ENCODE results near the gene PODNL1. TPM values are rescaled to one million over a fixed set of nuclear protein-coding genes. Genes with fewer than 3 reads are reported as not detected.

PODNL1 gene
- total and polyA plus RNA-seq, 2 of the 8 experiments (the other 6 are each of a cell fraction or from before 2014, with no cell fraction given) = 1.0 to 1.5 TPM

DNA sequence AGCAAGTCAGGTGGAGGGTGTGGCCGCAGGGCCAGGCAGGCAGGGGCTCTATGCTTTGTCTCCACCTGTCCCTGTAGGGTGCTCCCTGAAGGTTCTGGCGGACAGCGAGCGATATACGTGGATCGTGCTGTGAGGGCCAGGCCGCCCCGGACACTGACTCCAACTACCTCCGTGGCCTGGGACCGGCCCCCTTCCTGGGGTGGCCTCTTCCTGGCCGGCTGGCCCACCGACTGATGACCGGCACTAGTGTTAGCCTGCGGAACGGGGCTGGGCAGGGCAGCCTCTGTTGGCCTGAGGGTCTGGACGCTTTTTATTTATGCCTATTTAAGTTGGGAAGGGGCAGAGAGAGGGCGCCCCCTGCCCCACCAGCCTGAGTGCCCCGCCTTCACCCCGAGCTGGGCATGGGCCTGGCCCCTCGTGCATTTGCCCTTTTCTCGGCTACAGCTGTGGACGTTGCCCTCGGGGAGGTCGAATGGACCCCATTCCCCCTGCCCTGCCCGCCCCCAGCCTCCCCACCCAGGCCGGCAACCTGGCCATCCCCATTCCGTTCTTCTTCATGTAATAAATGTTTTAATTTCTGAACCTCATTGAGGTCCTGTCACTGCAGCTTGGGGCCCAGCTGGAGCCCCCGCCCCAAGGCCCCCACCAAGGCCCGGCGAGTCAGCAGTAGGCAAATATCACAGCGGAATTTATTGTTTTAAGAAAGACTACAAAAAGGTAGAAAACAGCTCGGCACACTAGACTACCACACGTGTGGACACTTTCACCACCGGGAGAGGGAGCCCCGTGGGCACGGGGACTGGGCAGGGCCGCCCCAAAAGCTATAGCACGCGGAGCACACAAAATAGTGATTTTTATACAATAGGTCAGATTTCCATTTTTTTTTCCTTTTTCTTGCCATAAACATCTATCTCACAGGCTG is 22.9 kb upstream of the PODNL1 start:
- no peaks in the 10 kb centered on the region for H3K79me2 ChIP-seq (ENCODE audit: control insufficient read depth in 1 of 2, insufficient read depth in 2 of 2, low read length in 2 of 2)
- POLR2A ChIA-PET (ENCODE audit: partially characterized antibody) = interaction anchor here (0.6 to 4.8 kb wide), 25 partner anchors 8 to 1022 kb away, joined by 3 to 48 read pairs (median 5); partner anchors contain the start of genes BRME1, DCAF15, IL27RA and RFX1
- H4K20me1 ChIP-seq (replicated peaks in 1 of 2; ENCODE audit: control insufficient read depth in 1 of 2, insufficient read depth in 2 of 2, low read length in 2 of 2) = peaks cover 0 to 7% of the 10 kb centered on the region in 2 experiments
- H2BK12ac ChIP-seq (ENCODE audit: low read depth, low read length) = no peak overlapping the region
- TF ChIP-seq RXRA (IDR thresholded peaks at IDR 0.05; ENCODE audit: insufficient read depth, low read depth, low read length) = no peak
- TF ChIP-seq, protein P1, sequence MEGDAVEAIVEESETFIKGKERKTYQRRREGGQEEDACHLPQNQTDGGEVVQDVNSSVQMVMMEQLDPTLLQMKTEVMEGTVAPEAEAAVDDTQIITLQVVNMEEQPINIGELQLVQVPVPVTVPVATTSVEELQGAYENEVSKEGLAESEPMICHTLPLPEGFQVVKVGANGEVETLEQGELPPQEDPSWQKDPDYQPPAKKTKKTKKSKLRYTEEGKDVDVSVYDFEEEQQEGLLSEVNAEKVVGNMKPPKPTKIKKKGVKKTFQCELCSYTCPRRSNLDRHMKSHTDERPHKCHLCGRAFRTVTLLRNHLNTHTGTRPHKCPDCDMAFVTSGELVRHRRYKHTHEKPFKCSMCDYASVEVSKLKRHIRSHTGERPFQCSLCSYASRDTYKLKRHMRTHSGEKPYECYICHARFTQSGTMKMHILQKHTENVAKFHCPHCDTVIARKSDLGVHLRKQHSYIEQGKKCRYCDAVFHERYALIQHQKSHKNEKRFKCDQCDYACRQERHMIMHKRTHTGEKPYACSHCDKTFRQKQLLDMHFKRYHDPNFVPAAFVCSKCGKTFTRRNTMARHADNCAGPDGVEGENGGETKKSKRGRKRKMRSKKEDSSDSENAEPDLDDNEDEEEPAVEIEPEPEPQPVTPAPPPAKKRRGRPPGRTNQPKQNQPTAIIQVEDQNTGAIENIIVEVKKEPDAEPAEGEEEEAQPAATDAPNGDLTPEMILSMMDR (IDR thresholded peaks at IDR 0.05; ENCODE audit: control extremely low read depth in 1 of 3, insufficient read depth in 1 of 3, low read depth in 1 of 3, low read length in 3 of 3) = peak in 2 of 3 experiments; percentile 6 to 12; a peak in 3 of 4 replicates
- no peak; a peak in 1 of 3 replicates for TF ChIP-seq POLR2A (IDR thresholded peaks at IDR 0.05; ENCODE audit: control extremely low read depth in 1 of 2, low read depth in 2 of 2, low read length in 2 of 2)
- H3K14ac ChIP-seq (ENCODE audit: insufficient read length) = no peak overlapping the region
- H3K27ac ChIP-seq (ENCODE audit: low read depth, low read length) = no peak overlapping the region
- no peak overlapping the region; the same call in 1 of the 2 replicates for H2AK5ac ChIP-seq (ENCODE audit: low read depth, low read length)
- DNase-seq (ENCODE audit: low read depth in 1 of 2, low spot score in 2 of 2) (no peak), FAIRE-seq (no peak)
- CTCF ChIA-PET (ENCODE audit: partially characterized antibody) = interaction anchor here (0.6 to 7.8 kb wide), 28 partner anchors 7 to 138 kb away, joined by 3 to 77 read pairs (median 5); partner anchors contain the start of genes IL27RA and PODNL1
- no peak overlapping the region for H4K5ac ChIP-seq (ENCODE audit: insufficient read length, low read depth, low read length)
- H4K91ac ChIP-seq (replicated peaks; ENCODE audit: insufficient read length, low read length) = no peak overlapping the region
- H3K36me3 ChIP-seq (ENCODE audit: control insufficient read depth in 2 of 4, insufficient read depth in 4 of 4, low read length in 3 of 4) = peaks cover 10 to 37% (median 31%) of the 10 kb centered on the region in 4 experiments; a peak in 6 of 8 replicates
- 0 out of 2 replicates have a peak overlapping the region, but pooled peaks have one; percentile 35 for H2BK5ac ChIP-seq (ENCODE audit: low read depth, low read length)
- H3K4me2 ChIP-seq (ENCODE audit: insufficient read depth in 1 of 2, low read depth in 2 of 2, low read length in 2 of 2) = peak overlapping the region; percentile 66 to 98; a peak in 3 of 4 replicates
- peaks cover 13% of the 10 kb centered on the region; the same call in 1 of the 2 replicates for H3K23me2 ChIP-seq (ENCODE audit: low read depth, low read length)
- peak overlapping the region in 1 of 4 experiments; percentile 66; a peak in 2 of 8 replicates for H3K4me3 ChIP-seq (ENCODE audit: extremely low read depth in 1 of 4, insufficient read depth in 2 of 4, low read depth in 3 of 4, low read length in 4 of 4)
- no peak overlapping the region for H3K23ac ChIP-seq (ENCODE audit: insufficient read length)
- no peaks in the 10 kb centered on the region; the same call in 1 of the 2 replicates for H3K79me1 ChIP-seq (ENCODE audit: low read depth, low read length)
- no peak overlapping the region; the same call in 1 of the 2 replicates for H3K18ac ChIP-seq (ENCODE audit: extremely low read depth, low read length)
- no peaks in the 10 kb centered on the region for H3K9me3 ChIP-seq (ENCODE audit: insufficient read depth in 2 of 2, low read depth in 1 of 2, low read length in 1 of 2)
- no peak overlapping the region for H2BK120ac ChIP-seq (replicated peaks; ENCODE audit: low read depth, low read length)
- peaks cover 0 to 9% (median 4%) of the 10 kb centered on the region in 4 experiments; a peak in 4 of 7 replicates for H3K4me1 ChIP-seq (replicated peaks in 1 of 4; ENCODE audit: control insufficient read depth in 3 of 4, insufficient read depth in 4 of 4, low read length in 3 of 4)
- no peak overlapping the region; the same call in 1 of the 2 replicates for H4K8ac ChIP-seq (ENCODE audit: extremely low read depth, insufficient read depth, low read length)
- no peak overlapping the region for H3K4ac ChIP-seq (replicated peaks; ENCODE audit: insufficient read length, low read depth, low read length)
- no peak overlapping the region for H3K9ac ChIP-seq (replicated peaks in 1 of 4; ENCODE audit: extremely low read depth in 1 of 4, low read depth in 3 of 4, low read length in 3 of 4)
- H3K56ac ChIP-seq (replicated peaks; ENCODE audit: insufficient read length, low read depth, low read length) = no peak overlapping the region
- peaks cover 0 to 4% (median 0%) of the 10 kb centered on the region in 4 experiments; a peak in 2 of 7 replicates for H3K27me3 ChIP-seq (replicated peaks in 1 of 4; ENCODE audit: control insufficient read depth in 3 of 4, extremely low read depth in 1 of 4, insufficient read depth in 3 of 4, low read length in 3 of 4)
- H2BK20ac ChIP-seq (ENCODE audit: low read length) = no peak overlapping the region
- H2AFZ ChIP-seq (ENCODE audit: low read length) = no peak overlapping the region
- H2BK15ac ChIP-seq (ENCODE audit: low read length) = no peak overlapping the region
- WGBS, 2 experiments (ENCODE audit: extremely low coverage in 1 of 2, insufficient coverage in 1 of 2, insufficient read length in 1 of 2, insufficient replicate concordance in 2 of 2, low coverage in 1 of 2, low lambda C conversion rate in 2 of 2, missing lambda C conversion rate in 1 of 2) = 88% methylated on average over 28 of the region's 39 CpGs; no CpG with 5 or more reads in 1 of the 2 experiments

Data from H1 (cell line).